HG02623 (cell line): ENCODE data around the gene SYTL2.

Experiments used
- ATAC-seq: cut with Tn5 transposase; IDR thresholded peaks from one replicate; pipeline ENCODE4 v1.9.1; 2021; ENCODE audit warnings: moderate library complexity; ENCODE audit not compliant: unreplicated experiment

The SYTL2 gene

GRCh38 chr11:85826116-85826855 lies 15.3 kb upstream of the SYTL2 start:
- ATAC-seq: no peak

GRCh38 chr11:85825616-85826015 lies 14.7 kb upstream of the SYTL2 start:
- ATAC-seq: no peak

GRCh38 chr11:85823816-85824215 lies 12.9 kb upstream of the SYTL2 start:
- ATAC-seq: no peak

- no peak for ATAC-seq
These were observed 11.9 kb upstream of the SYTL2 start for GRCh38 chr11:85822814-85823213.

- ATAC-seq: no peak
These were observed 10.7 kb upstream of the SYTL2 start for GRCh38 chr11:85821636-85822035.

- no peak for ATAC-seq
These were observed 8.5 kb upstream of the SYTL2 start for GRCh38 chr11:85819441-85819840.

- no peak for ATAC-seq
These were observed 4.4 kb upstream of the SYTL2 start for GRCh38 chr11:85815186-85815931.

GRCh38 chr11:85813721-85814120 lies 2.8 kb upstream of the SYTL2 start:
- ATAC-seq: no peak

GRCh38 chr11:85811624-85812023 lies 683 bp upstream of the SYTL2 start:
- no peak for ATAC-seq

- no peak for ATAC-seq
These were observed 445 bp downstream of the SYTL2 start for GRCh38 chr11:85810521-85810870.

GRCh38 chr11:85809863-85810262 lies 1.1 kb downstream of the SYTL2 start:
- ATAC-seq: no peak

- ATAC-seq: peak; percentile 43
These were observed 1.8 kb downstream of the SYTL2 start for GRCh38 chr11:85809191-85809590.

- ATAC-seq: no peak
These were observed 4.1 kb downstream of the SYTL2 start for GRCh38 chr11:85806876-85807275.

GRCh38 chr11:85806016-85806415 lies 4.9 kb downstream of the SYTL2 start:
- no peak for ATAC-seq

- ATAC-seq: no peak
These were observed 5.6 kb downstream of the SYTL2 start for GRCh38 chr11:85805387-85805786.

GRCh38 chr11:85803920-85804319 lies 7.0 kb downstream of the SYTL2 start:
- no peak for ATAC-seq

- no peak for ATAC-seq
These were observed 7.6 kb downstream of the SYTL2 start for GRCh38 chr11:85803303-85803702.

GRCh38 chr11:85801527-85801926 lies 9.4 kb downstream of the SYTL2 start:
- no peak for ATAC-seq

GRCh38 chr11:85800595-85801342 lies 10.2 kb downstream of the SYTL2 start:
- no peak for ATAC-seq

GRCh38 chr11:85799142-85799541 lies 11.8 kb downstream of the SYTL2 start:
- ATAC-seq: no peak

- ATAC-seq: no peak
These were observed 12.6 kb downstream of the SYTL2 start for GRCh38 chr11:85798361-85798760.
